ENCODE measurements around the gene AP1AR.

AP1AR gene

GRCh38 chr4:112315446-112315845 is 83.9 kb downstream of the AP1AR start:
- no peak for DNase-seq

GRCh38 chr4:112316360-112316759 is 84.8 kb downstream of the AP1AR start:
- no peak for DNase-seq

- no peak for DNase-seq
Measured at GRCh38 chr4:112318239-112319142, 86.9 kb downstream of the AP1AR start.

Data from NCI-H1092 (cell line).